Measurements from ENCODE around the gene PAIP2B.
"Not testable (repeated sequence)": the region's sequence is repeated elsewhere in the genome, so short reads cannot be mapped to it uniquely, and the experiment has no call there.

Gene PAIP2B, protein sequence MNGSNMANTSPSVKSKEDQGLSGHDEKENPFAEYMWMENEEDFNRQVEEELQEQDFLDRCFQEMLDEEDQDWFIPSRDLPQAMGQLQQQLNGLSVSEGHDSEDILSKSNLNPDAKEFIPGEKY

GRCh38 chr2:71226965-71227560, at the start of gene PAIP2B:
Gene PAIP2B (minus strand): TSS chr2:71227103. CDS start chr2:71202589, 24,514 bp downstream.
- DNase-seq (ENCODE audit: low spot score): peak; percentile 97

- DNase-seq (ENCODE audit: low spot score): no peak
Observed at GRCh38 chr2:71275939-71276310, 49.0 kb upstream of the PAIP2B start.

- DNase-seq (ENCODE audit: low spot score): no peak
Observed at GRCh38 chr2:71269511-71270090, 42.7 kb upstream of the PAIP2B start.

- no peak for DNase-seq (ENCODE audit: low spot score)
Observed at GRCh38 chr2:71263386-71263785, 36.5 kb upstream of the PAIP2B start.

DNA sequence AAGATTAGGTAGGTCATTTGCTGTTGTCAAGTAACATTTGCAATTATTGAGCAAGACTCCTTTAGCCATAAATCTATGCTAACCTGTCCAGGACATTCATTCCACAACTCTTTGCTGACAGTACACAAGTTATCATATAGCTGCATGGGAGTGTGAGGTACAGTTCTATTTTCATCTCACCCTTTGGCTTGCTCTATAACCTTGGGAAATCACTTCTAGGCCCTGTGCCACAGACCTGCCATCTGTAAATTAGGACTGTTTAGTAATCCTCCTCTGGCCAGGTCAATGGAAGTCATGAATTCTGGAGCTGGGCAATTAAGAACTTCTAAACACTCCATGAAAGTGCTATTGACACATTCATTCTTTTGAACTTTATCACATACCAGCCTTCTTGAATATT, 34.6 kb upstream of the PAIP2B start:
- DNase-seq (ENCODE audit: low spot score): no peak

DNA sequence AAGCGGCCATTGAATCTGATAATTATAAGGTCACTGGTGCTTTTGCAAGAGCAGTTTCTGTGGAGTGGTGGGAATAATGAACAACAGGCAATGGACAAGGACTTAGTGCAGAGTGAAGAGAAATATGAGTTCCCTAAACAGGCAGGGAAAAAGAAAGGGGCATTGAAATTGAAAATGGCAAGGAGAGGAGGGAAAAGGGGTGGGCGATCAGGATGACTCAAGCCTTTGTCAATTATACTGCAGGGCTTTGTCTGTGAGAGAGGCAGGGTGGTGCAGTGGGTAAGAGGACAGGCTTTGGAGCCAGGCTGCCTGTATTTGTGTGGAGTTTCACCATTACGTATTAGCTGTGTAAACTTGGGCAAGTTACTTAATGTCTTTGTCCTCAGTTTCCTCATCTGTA, 29.5 kb upstream of the PAIP2B start:
- DNase-seq (ENCODE audit: low spot score): no peak

DNA sequence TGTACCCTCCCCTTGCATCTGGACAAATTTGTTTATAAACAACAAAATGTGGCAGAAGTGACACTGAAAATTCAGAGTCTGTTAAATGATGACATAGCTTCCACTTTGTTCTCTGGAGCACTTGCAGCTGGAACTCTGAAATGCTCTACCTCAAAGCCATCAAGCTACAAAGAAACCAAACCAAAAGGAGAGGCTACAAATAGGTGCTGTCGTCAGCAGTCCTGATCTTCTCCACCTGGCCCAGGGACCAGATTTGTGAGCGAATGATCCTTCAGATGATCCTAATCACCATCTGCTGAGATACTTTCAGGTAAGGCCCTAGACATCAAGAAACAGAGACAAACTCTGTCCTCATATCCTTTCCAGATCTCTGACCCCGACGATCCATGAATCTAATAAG, 27.9 kb upstream of the PAIP2B start:
- DNase-seq (ENCODE audit: low spot score): no peak

- no peak for DNase-seq (ENCODE audit: low spot score)
Observed at GRCh38 chr2:71254078-71254477, 27.2 kb upstream of the PAIP2B start.

DNA sequence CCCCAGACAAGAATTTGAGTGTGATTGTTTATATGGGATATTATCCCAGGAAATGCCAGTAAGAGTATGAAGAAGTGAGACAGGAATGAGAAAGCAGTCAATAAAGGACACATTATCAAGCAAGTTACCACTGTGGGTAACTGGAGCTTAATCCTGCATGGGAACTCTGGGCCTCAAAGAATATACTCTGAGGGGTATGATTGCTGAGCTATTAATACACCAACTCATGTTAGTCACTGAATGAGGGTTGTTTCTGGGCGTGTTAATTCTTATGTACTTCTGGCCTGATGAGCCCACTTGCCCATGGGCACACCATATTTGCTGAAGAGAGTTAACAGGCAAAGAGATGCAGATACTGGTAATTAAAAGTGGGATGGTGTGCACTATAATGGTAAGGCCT, 26.6 kb upstream of the PAIP2B start:
- DNase-seq (ENCODE audit: low spot score): no peak

- DNase-seq (ENCODE audit: low spot score): no peak
Observed at GRCh38 chr2:71252862-71253261, 26.0 kb upstream of the PAIP2B start.

- DNase-seq (ENCODE audit: low spot score): no peak
Observed at GRCh38 chr2:71250935-71251334, 24.0 kb upstream of the PAIP2B start.

- no peak for DNase-seq (ENCODE audit: low spot score)
Observed at GRCh38 chr2:71244302-71244660, 17.4 kb upstream of the PAIP2B start.

DNA sequence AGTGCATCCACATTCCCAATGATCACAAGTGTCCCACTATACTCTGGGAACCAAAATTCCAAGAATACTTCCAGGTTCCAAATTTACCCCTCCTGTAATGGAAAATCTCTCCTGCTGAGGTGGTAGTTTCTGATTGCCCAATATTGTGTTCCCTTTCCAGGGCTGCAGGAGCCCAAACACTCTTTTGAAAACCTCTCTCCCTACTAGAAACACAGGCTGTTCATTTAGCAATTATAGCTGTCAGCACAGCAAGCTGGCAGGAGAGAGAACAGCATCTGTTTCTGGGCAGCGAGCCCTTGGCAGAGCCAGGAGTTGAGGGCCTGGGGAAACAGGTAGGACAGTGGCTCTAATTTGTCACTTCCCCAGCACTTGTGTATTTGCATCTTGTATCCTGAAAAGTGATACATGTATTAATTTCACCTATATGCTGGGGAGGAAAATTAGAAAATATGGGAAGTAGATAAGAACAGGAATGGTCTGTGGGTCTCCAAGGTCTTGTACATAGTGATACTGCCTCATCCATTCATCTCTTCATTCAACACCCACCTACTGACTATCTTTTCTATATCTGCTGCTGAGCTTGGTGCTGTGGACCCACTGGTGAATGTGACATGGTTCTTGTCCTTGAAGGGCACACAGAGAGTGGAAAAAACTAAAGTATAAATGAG, 16.9 kb upstream of the PAIP2B start:
- no peak for DNase-seq (ENCODE audit: low spot score)

DNA sequence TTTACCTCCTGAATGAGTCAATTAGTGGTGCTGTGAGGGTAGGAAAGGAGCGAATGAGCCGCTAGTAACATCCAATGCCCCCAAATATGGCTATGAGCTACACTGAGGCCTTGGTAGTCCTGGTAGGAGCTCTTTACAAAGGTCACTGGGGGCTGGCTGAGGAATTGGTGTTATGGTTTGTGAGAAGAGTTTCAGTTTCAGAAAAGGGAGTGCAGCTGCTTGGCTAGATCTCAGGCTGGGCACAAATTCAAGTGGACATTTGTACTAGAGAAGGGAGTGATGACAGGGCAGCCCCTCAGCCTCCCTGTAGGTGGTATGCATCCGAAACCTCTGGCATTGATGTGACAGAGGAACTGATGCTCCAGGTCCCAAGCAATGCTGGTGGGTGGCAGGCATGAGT, 13.9 kb upstream of the PAIP2B start:
- no peak for DNase-seq (ENCODE audit: low spot score)

DNA sequence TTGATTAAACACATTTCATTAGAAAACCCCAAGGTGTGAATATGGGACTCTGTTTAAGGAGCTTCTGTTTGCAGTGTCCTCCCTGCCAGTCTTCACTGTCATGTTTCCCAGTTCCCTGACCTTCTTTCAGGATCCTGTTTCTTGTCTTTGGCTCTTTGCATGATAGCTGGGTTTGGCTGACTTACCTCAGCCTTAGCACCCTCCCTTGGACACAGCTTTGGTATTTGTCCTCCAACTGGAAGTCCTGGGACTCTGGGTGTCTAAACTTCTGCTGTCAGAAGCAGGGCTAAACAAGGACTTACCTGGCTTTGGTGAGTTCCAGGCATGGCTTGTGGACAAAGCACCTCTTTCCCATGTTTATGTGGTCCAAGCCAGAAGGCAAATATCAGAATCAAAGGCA, 11.2 kb upstream of the PAIP2B start:
- no peak for DNase-seq (ENCODE audit: low spot score)

DNA sequence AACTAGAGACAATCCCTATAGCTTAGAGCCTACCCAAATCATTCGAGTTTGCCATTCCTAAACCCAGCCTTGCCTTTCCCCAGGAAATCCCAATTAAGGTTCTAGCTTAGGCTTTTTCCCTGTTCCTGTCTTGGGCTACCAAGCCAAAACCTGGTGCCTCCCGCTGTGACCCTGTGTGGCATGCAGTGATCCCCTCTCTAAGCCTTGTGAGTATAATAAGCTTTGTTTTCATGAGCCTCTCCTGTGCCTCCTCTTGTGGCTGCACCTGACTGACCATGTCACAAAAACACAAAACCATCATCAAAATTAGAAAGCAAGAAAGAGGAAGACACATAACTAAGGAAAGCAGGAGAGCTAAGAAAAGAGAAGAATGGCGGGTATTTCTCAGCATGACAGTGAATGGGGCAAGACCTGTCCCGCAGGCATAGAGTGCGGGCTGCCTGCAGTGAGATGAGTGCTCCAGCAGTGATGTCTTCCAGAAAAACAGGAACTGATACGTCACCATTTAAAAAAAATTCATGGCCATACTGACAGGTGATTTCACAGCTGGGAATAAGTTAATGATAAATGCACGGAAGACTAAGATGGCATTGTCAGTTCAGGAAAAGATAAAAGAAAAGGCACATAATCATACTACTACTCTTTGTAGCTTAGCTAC, 9.2 kb upstream of the PAIP2B start:
- no peak for DNase-seq (ENCODE audit: low spot score)

- not testable (repeated sequence) for DNase-seq (ENCODE audit: low spot score)
Observed at GRCh38 chr2:71233072-71233471, 6.2 kb upstream of the PAIP2B start.

DNA sequence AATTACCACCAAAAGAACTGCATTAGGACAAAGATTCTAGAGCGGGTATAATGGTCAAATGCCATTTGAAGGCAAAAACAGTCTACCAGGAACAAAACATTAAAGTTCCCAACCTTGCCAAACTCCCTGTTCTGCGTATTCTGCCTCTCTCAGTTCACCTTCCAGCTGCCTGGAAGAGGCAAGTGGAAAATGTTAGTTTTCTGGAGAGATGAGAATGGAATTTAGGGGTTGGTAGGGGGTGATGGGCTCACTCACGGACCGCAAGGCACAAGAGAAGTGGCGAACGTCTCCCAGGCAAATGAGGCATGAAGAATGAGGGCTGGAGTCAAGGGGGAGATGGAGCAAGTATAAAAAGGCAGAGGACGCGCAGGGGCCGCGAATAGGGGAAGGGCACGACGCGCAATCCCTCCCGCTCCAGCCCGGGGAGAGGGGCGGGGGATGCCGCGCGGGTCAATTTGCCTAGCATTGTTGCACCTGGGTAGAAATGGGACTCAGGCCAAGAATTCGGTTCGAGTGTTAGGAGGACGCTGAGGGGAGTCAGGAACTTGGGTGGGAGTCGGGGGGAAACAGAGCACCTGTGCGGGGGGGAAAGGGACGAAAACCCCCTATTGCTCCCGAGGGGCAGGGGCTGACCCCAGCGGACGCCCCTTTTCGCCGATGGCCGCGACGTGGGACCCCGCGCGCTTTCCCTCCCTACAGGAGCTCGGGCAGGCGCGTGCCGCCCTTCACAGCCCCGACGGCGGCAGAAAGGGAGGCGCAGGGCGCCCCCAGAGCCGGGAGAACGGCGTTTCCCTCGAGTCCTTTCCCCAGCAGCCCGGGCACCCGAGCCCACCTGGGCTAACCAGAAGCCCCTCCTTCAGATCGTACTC, 573 bp downstream of the PAIP2B start:
- no peak for DNase-seq (ENCODE audit: low spot score)

GRCh38 chr2:71224935-71225334, 2.0 kb downstream of the PAIP2B start:
- no peak for DNase-seq (ENCODE audit: low spot score)

GRCh38 chr2:71224457-71224856, 2.4 kb downstream of the PAIP2B start:
- DNase-seq (ENCODE audit: low spot score): no peak

DNA sequence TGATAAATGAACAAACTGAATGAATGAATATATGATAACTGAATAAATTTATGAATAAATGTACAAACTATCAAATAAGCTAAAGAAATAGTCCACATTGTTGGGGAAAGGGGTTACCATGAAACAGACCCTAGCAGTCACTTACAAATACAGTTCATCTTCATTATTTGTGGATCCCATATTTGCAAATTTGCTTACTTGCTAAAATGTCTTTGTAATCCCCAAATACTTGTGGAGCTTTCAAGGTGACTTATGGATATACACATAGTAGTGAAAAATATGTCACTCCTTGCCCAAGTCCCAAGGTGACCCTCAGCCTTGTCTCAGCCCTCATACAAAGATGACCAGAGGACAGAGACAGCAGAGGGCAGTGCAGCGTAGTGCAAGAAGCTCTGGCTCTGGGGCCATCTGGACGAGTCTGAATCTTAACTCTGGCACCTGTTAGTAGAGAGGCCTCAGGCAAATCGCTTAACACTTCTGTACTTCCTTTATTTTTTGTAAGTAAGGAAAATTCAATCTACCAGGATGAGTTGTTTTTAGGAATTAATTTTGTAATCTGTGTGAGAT, 3.1 kb downstream of the PAIP2B start:
- no peak for DNase-seq (ENCODE audit: low spot score)

DNA sequence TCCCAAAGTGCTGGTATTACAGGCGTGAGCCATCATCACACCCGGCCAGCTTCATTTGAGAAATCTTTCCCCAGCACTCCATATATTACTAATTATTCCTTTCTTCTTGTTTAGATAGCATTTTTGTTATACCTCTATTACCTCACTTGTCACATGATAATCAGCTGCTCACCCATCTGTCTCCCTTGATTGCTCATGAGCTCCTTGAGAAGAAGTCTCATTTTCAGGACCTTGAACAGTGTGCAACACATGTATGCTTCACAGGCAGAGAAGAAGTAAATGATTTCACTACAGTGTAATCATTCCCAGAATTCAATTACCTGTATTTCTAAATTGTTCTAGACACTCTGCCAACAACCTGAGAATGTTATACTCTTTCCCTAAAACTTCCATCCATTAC, 6.2 kb downstream of the PAIP2B start:
- no peak for DNase-seq (ENCODE audit: low spot score)

Measured in AG08395 (cell line).